Astrocyte (in vitro differentiated cells and primary cell): ENCODE results near the gene GRAMD4. TPM values are rescaled to one million over a fixed set of nuclear protein-coding genes. Genes with fewer than 3 reads are reported as not detected.

ENCODE experiments used
- DNase-seq: peaks from one replicate; pipeline ENCODE4 v3.0.0-alpha.2; 2010; ENCODE audit warnings: low read depth
- FAIRE-seq: peaks from 2 replicates; lab custom pipeline; 2011; peaks lifted over from hg19 to GRCh38; lab: Jason Lieb, UNC
- H2AFZ ChIP-seq: 2 replicates; pipeline ENCODE4 v1.6.0; 2012; ENCODE audit warnings: low read depth, low read length, inconsistent platforms
- H3K27ac ChIP-seq: 2 replicates; pipeline ENCODE4 v1.5.1; 2011; ENCODE audit warnings: low read depth, low read length, inconsistent platforms
- H3K27me3 ChIP-seq: 2 replicates; pipeline ENCODE4 v1.6.0; 2011; ENCODE audit warnings: low read length, inconsistent platforms; ENCODE audit not compliant: insufficient read depth
- H3K36me3 ChIP-seq: 2 replicates; pipeline ENCODE4 v1.5.1; 2011; ENCODE audit warnings: low read length, inconsistent platforms; ENCODE audit not compliant: insufficient read depth
- H3K4me1 ChIP-seq: 2 replicates; pipeline ENCODE4 v1.5.1; 2011; ENCODE audit warnings: low read length, inconsistent platforms; ENCODE audit not compliant: insufficient read depth
- H3K4me2 ChIP-seq: 2 replicates; pipeline ENCODE4 v1.6.0; 2012; ENCODE audit warnings: low read length, inconsistent platforms
- H3K4me3 ChIP-seq: 2 replicates; pipeline ENCODE4 v1.5.1; 2011; ENCODE audit warnings: low read depth, mild to moderate bottlenecking, low read length, inconsistent platforms; ENCODE audit not compliant: insufficient read depth
- H3K79me2 ChIP-seq: 2 replicates; pipeline ENCODE4 v1.6.0; 2012; ENCODE audit warnings: mild to moderate bottlenecking, low read length, inconsistent platforms; ENCODE audit not compliant: insufficient read depth
- H3K9ac ChIP-seq: 2 replicates; pipeline ENCODE4 v1.6.0; 2012; ENCODE audit warnings: mild to moderate bottlenecking, low read length, inconsistent platforms
- H3K9me3 ChIP-seq: 2 replicates; pipeline ENCODE4 v1.5.1; 2012; ENCODE audit warnings: low read depth, mild to moderate bottlenecking, low read length, inconsistent platforms; ENCODE audit not compliant: insufficient read depth
- H4K20me1 ChIP-seq: 2 replicates; pipeline ENCODE4 v1.6.0; 2012; ENCODE audit warnings: low read length, inconsistent platforms; ENCODE audit not compliant: insufficient read depth
- H3K27ac Mint-ChIP-seq: one replicate; pipeline ENCODE4 v1.8.0; 2021; ENCODE audit warnings: mild to moderate bottlenecking, mixed read lengths; ENCODE audit not compliant: unreplicated experiment
- H3K27me3 Mint-ChIP-seq: one replicate; pipeline ENCODE4 v1.8.0; 2021; ENCODE audit warnings: low read depth, mixed read lengths; ENCODE audit not compliant: unreplicated experiment
- H3K36me3 Mint-ChIP-seq: one replicate; pipeline ENCODE4 v1.8.0; 2021; ENCODE audit warnings: low read depth, mixed read lengths; ENCODE audit not compliant: unreplicated experiment
- H3K4me1 Mint-ChIP-seq: one replicate; pipeline ENCODE4 v1.8.0; 2021; ENCODE audit warnings: low read depth, mixed read lengths; ENCODE audit not compliant: unreplicated experiment
- H3K4me3 Mint-ChIP-seq: one replicate; pipeline ENCODE4 v1.8.0; 2021; ENCODE audit warnings: mild to moderate bottlenecking, moderate library complexity, mixed read lengths; ENCODE audit not compliant: unreplicated experiment
- H3K9me3 Mint-ChIP-seq: one replicate; pipeline ENCODE4 v1.8.0; 2021; ENCODE audit warnings: mild to moderate bottlenecking, mixed read lengths; ENCODE audit not compliant: unreplicated experiment
- EZH2 ChIP-seq: IDR thresholded peaks from 2 replicates; pipeline ENCODE4 v1.6.1; 2012; ENCODE audit warnings: mild to moderate bottlenecking, low read length, inconsistent platforms; ENCODE audit not compliant: insufficient read depth
- total RNA-seq: library from RNA; stranded (reverse); gene quantifications from 2 replicates; pipeline ENCODE4 v1.2.1, GENCODE V29; 2021
- TF ChIP-seq, protein P1 (sequence below): IDR thresholded peaks from 2 replicates; pipeline ENCODE4 v1.5.1; 2011; ENCODE audit warnings: low read depth, mild to moderate bottlenecking, inconsistent platforms, low read length, moderate library complexity; ENCODE audit not compliant: insufficient read depth

The GRAMD4 gene
- total RNA-seq, 1 donor from 2014 or later: 17.8 TPM

DNA sequence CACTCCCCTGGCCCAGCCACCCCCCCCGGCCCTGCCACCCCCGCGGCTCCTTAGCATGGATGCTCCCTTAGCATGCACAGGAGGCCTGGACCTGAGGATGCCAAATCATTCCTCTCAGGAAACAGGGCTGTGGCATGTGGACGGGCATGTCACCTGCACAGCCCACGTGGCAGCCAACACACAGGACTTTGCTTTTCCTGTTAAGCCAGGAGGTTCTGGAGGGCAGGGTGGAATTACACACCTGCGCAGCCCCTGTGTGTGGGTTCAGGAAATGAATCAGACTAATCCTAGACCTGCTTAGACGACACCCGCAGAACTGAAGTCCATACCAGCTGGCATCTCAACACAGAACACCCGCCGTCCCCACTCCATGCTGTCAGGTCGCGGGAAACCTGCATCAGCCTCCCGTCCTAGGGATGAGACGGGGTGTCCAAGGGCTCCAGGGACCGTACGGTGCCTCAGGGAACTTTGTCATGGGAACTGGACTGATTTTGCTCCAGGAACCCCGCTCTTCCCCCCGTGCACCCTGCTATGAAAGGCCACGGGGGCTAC, 107.7 kb downstream of the GRAMD4 start:
- Mint-ChIP-seq H3K27ac (no peak overlapping the region), H3K4me1 (peaks cover 9% of the 10 kb centered on the region), H3K9me3 (no peaks in the 10 kb centered on the region), H3K4me3 (no peak overlapping the region), H3K27me3 (no peaks in the 10 kb centered on the region), H3K36me3 (peaks cover 2% of the 10 kb centered on the region)
- Histone ChIP-seq H3K4me2 (no peak overlapping the region), H3K36me3 (no peaks in the 10 kb centered on the region), H3K4me1 (no peaks in the 10 kb centered on the region), H3K9me3 (no peaks in the 10 kb centered on the region), H4K20me1 (peaks cover 88% of the 10 kb centered on the region), H3K9ac (no peak overlapping the region), H3K27ac (no peak overlapping the region), H3K27me3 (no peaks in the 10 kb centered on the region), H2AFZ (no peak overlapping the region), H3K4me3 (no peak overlapping the region), H3K79me2 (peaks cover 88% of the 10 kb centered on the region)
- DNase-seq (no peak), FAIRE-seq (no peak)
- TF ChIP-seq, protein P1, sequence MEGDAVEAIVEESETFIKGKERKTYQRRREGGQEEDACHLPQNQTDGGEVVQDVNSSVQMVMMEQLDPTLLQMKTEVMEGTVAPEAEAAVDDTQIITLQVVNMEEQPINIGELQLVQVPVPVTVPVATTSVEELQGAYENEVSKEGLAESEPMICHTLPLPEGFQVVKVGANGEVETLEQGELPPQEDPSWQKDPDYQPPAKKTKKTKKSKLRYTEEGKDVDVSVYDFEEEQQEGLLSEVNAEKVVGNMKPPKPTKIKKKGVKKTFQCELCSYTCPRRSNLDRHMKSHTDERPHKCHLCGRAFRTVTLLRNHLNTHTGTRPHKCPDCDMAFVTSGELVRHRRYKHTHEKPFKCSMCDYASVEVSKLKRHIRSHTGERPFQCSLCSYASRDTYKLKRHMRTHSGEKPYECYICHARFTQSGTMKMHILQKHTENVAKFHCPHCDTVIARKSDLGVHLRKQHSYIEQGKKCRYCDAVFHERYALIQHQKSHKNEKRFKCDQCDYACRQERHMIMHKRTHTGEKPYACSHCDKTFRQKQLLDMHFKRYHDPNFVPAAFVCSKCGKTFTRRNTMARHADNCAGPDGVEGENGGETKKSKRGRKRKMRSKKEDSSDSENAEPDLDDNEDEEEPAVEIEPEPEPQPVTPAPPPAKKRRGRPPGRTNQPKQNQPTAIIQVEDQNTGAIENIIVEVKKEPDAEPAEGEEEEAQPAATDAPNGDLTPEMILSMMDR: no peak
- no peak for TF ChIP-seq EZH2

DNA sequence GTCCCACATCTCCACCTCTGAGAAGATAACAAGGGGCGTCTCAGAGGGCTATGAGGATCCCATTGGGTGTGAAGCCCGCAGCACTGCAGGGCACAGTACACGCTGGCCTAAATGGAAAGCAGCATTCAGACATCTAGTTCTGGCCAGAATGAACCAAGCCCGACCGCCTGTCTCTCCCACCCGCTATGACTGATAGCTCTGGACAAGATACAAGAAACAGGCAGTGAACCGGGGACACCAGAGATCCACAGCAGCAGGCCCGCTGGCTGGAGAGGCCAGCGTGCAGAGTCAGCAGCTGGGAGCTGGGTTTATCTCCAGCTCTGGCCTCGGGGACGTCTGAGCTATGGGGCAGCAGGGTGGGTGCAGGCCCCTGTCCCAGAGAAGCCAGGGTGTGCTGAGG, 108.3 kb downstream of the GRAMD4 start:
- no peak overlapping the region for H3K27ac ChIP-seq
- H3K4me1 ChIP-seq: no peaks in the 10 kb centered on the region
- H4K20me1 ChIP-seq: peaks cover 85% of the 10 kb centered on the region

More for the DNA sequence above, 108.3 kb downstream of the GRAMD4 start:
- peaks cover 91% of the 10 kb centered on the region for H3K79me2 ChIP-seq
- FAIRE-seq (no peak), DNase-seq (no peak)
- no peak overlapping the region for H2AFZ ChIP-seq
- no peaks in the 10 kb centered on the region for H3K36me3 ChIP-seq
- TF ChIP-seq, protein P1: no peak
- H3K9me3 ChIP-seq: no peaks in the 10 kb centered on the region
- Mint-ChIP-seq H3K9me3 (no peaks in the 10 kb centered on the region), H3K27me3 (no peaks in the 10 kb centered on the region), H3K4me3 (no peak overlapping the region), H3K4me1 (peaks cover 9% of the 10 kb centered on the region), H3K36me3 (peaks cover 2% of the 10 kb centered on the region), H3K27ac (no peak overlapping the region)
- H3K4me2 ChIP-seq: no peak overlapping the region
- no peak overlapping the region for H3K9ac ChIP-seq
- no peak overlapping the region for H3K4me3 ChIP-seq
- H3K27me3 ChIP-seq: no peaks in the 10 kb centered on the region

Other genes starting within 250 kb of the GRAMD4 start
- 27.6 and 38.5 TPM in 2 replicates for gene CELSR1, start 82.8 kb upstream of the GRAMD4 start, total RNA-seq
- 18.8 and 23.2 TPM in 2 replicates for gene CERK, start 117.9 kb downstream of the GRAMD4 start, total RNA-seq
- 20.9 and 24.2 TPM in 2 replicates for gene TBC1D22A, start 142.3 kb downstream of the GRAMD4 start, total RNA-seq